IMR-90 (cell line): ENCODE data around the gene PRAMEF12. TPM values are rescaled to one million over a fixed set of nuclear protein-coding genes. Genes with fewer than 3 reads are reported as not detected.

Source experiments
- ATAC-seq: fragments of 200-7000 bp; cut with Tn5 transposase; 2 replicates; pipeline ENCODE4 v1.9.1; 2020; ENCODE audit warnings: low read depth, mild to moderate bottlenecking, moderate library complexity
- BruUV-seq: library from RNA; stranded (reverse); fragments of 400-500 nt; replicated peaks from 2 replicates; lab custom pipeline; 2021; lab: Mats Ljungman, UMichigan
- CTCF ChIA-PET: fragments of 300-600 bp; formaldehyde crosslinking; extraction: SDS; loops from one replicate; lab custom pipeline; 2021; ENCODE audit warnings: antibody characterized with exemption; lab: Yijun Ruan, JAX
- POLR2A ChIA-PET: fragments of 300-600 bp; sonication (Branson Sonifier 250); formaldehyde crosslinking; loops from one replicate; lab custom pipeline; 2022; ENCODE audit warnings: antibody characterized with exemption; ENCODE audit not compliant: unreplicated experiment; lab: Charles Lee
- DNase-seq: peaks from one replicate; pipeline ENCODE4 v3.0.0; 2013
- H2AFZ ChIP-seq: replicated peaks from 2 replicates; pipeline ENCODE3; 2013; ENCODE audit warnings: low read length, mild to moderate bottlenecking; ENCODE audit not compliant: poor library complexity
- H2AK5ac ChIP-seq: 2 replicates; pipeline ENCODE4 v1.6.1; 2013; ENCODE audit warnings: low read depth, low read length, inconsistent platforms
- H2AK9ac ChIP-seq: replicated peaks from 2 replicates; pipeline ENCODE3; 2013; ENCODE audit warnings: mild to moderate bottlenecking, low read depth, low read length, moderate library complexity; ENCODE audit not compliant: poor library complexity
- H2BK120ac ChIP-seq: 2 replicates; pipeline ENCODE4 v1.6.1; 2013; ENCODE audit warnings: low read depth, low read length, inconsistent platforms
- H2BK15ac ChIP-seq: 3 replicates; pipeline ENCODE4 v1.6.1; 2013; ENCODE audit warnings: low read depth, low read length, inconsistent platforms
- H2BK20ac ChIP-seq: 2 replicates; pipeline ENCODE4 v1.6.1; 2013; ENCODE audit warnings: low read depth, mild to moderate bottlenecking, inconsistent platforms, low read length, moderate library complexity
- H2BK5ac ChIP-seq: 2 replicates; pipeline ENCODE4 v1.6.1; 2013; ENCODE audit warnings: mild to moderate bottlenecking, low read depth, low read length, inconsistent platforms; ENCODE audit not compliant: poor library complexity, severe bottlenecking
- H3K14ac ChIP-seq: replicated peaks from 2 replicates; pipeline ENCODE4 v1.6.1; 2013; ENCODE audit warnings: low read depth, low read length, inconsistent platforms
- H3K18ac ChIP-seq: 2 replicates; pipeline ENCODE4 v1.6.1; 2013; ENCODE audit warnings: low read depth, low read length, control low read depth
- H3K23ac ChIP-seq: 2 replicates; pipeline ENCODE4 v1.6.1; 2013; ENCODE audit warnings: low read depth, low read length, inconsistent platforms
- H3K27ac ChIP-seq: 2 replicates; pipeline ENCODE4 v1.5.1; 2013; ENCODE audit warnings: mild to moderate bottlenecking, control low read depth, low read length; ENCODE audit not compliant: insufficient read depth
- H3K27me3 ChIP-seq: 2 replicates; pipeline ENCODE4 v1.6.1; 2013; ENCODE audit warnings: low read length; ENCODE audit not compliant: control insufficient read depth, insufficient read depth
- H3K36me3 ChIP-seq: 2 replicates; pipeline ENCODE4 v1.6.1; 2013; ENCODE audit warnings: low read length, mixed read lengths; ENCODE audit not compliant: control insufficient read depth, insufficient read depth
- H3K4ac ChIP-seq: 2 replicates; pipeline ENCODE4 v1.6.1; 2013; ENCODE audit warnings: low read depth, low read length, inconsistent platforms
- H3K4me1 ChIP-seq: 2 replicates; pipeline ENCODE4 v1.6.1; 2013; ENCODE audit warnings: low read length, mixed read lengths; ENCODE audit not compliant: control insufficient read depth, insufficient read depth
- H3K4me2 ChIP-seq: 2 replicates; pipeline ENCODE4 v1.6.1; 2013; ENCODE audit warnings: low read depth, mild to moderate bottlenecking, control low read depth, low read length, moderate library complexity
- H3K4me3 ChIP-seq: 2 replicates; pipeline ENCODE4 v1.5.1; 2013; ENCODE audit warnings: low read depth, mild to moderate bottlenecking, control low read depth, low read length, moderate library complexity; ENCODE audit not compliant: insufficient read depth
- H3K56ac ChIP-seq: 2 replicates; pipeline ENCODE4 v1.6.1; 2013; ENCODE audit warnings: low read length, inconsistent platforms; ENCODE audit not compliant: insufficient read depth; ENCODE audit errors: extremely low read depth
- H3K79me1 ChIP-seq, 2 experiments: 2 replicates each; pipeline ENCODE4 v1.6.1; 2013; ENCODE audit warnings: low read length in 2 of 2, inconsistent platforms in 1 of 2, low read depth in 1 of 2
- H3K9ac ChIP-seq: 2 replicates; pipeline ENCODE4 v1.6.1; 2013; ENCODE audit warnings: low read depth, low read length, control low read depth
- H3K9me1 ChIP-seq: 2 replicates; pipeline ENCODE4 v1.6.1; 2013; ENCODE audit warnings: low read length, inconsistent platforms; ENCODE audit not compliant: insufficient read depth
- H3K9me3 ChIP-seq: 2 replicates; pipeline ENCODE4 v1.6.1; 2013; ENCODE audit warnings: low read length; ENCODE audit not compliant: control insufficient read depth, insufficient read depth
- H4K20me1 ChIP-seq: 2 replicates; pipeline ENCODE4 v1.6.1; 2013; ENCODE audit warnings: low read length, inconsistent platforms; ENCODE audit not compliant: insufficient read depth
- H4K5ac ChIP-seq: 2 replicates; pipeline ENCODE4 v1.6.1; 2013; ENCODE audit warnings: mild to moderate bottlenecking, low read depth, low read length, control low read depth
- H4K8ac ChIP-seq, 2 experiments: 2 replicates each; pipeline ENCODE4 v1.6.1; 2013; ENCODE audit warnings: low read depth in 2 of 2, low read length in 2 of 2, control low read depth in 1 of 2, inconsistent platforms in 1 of 2
- H4K91ac ChIP-seq: 2 replicates; pipeline ENCODE4 v1.6.1; 2013; ENCODE audit warnings: low read depth, low read length, inconsistent platforms; ENCODE audit not compliant: insufficient read depth
- MAZ ChIP-seq: IDR thresholded peaks from 2 replicates; pipeline ENCODE4 v1.6.1; 2012; ENCODE audit warnings: low read depth, mild to moderate bottlenecking, low read length, improper control_type of control experiment, moderate library complexity, borderline replicate concordance
- MXI1 ChIP-seq: IDR thresholded peaks from 2 replicates; pipeline ENCODE4 v1.6.1; 2012; ENCODE audit warnings: low read depth, mild to moderate bottlenecking, low read length, moderate library complexity, borderline replicate concordance
- RCOR1 ChIP-seq: IDR thresholded peaks from 2 replicates; pipeline ENCODE4 v1.6.1; 2012; ENCODE audit warnings: mild to moderate bottlenecking, low read length, improper control_type of control experiment; ENCODE audit not compliant: insufficient replicate concordance
- RFX5 ChIP-seq: IDR thresholded peaks from 2 replicates; pipeline ENCODE4 v1.8.0; 2012; ENCODE audit warnings: low read depth, mild to moderate bottlenecking, low read length, moderate library complexity
- SMC3 ChIP-seq: fragments of 150-350 bp; IDR thresholded peaks from 2 replicates; pipeline ENCODE4 v1.6.1; 2016; ENCODE audit warnings: low read depth, mild to moderate bottlenecking, antibody characterized with exemption, low read length, moderate library complexity
- WGBS, 2 experiments: methylation state at CpG; one replicate each; pipeline versions ENCODE4 v1.1.5 to v1.1.7; 2013; ENCODE audit warnings: missing lambda C conversion rate in 2 of 2; ENCODE audit not compliant: insufficient read length in 1 of 2; ENCODE audit errors: extremely low coverage in 2 of 2; 5-methylcytosine and 5-hydroxymethylcytosine counted together
- dilution Hi-C: fragments of 300-500 bp; cut with HindIII; formaldehyde crosslinking; loops from one replicate; pipeline ENCODE4 v1.14.3; 2018; ENCODE audit warnings: low sequenced_read_pairs; ENCODE audit not compliant: unreplicated experiment
- in situ Hi-C: fragments of 300-500 bp; cut with MboI; formaldehyde crosslinking; loops from 3 replicates; pipeline ENCODE4 v1.14.3; 2019; ENCODE audit warnings: low sequenced_read_pairs, inconsistent platforms, mixed read lengths
- intact Hi-C: fragments of 100-400 bp; cut with micrococcal nuclease; formaldehyde crosslinking; loops from 2 replicates; pipeline ENCODE4 v1.10.0; 2022
- polyA plus RNA-seq, 3 experiments: library from polyadenylated mRNA; depleted of rRNA; stranded (reverse); fragments of >200 nt; gene quantifications; 2 replicates each; pipeline ENCODE4 v1.2.3, GENCODE V29; 2012; ENCODE audit warnings: low replicate concordance in 1 of 3
- total RNA-seq: library from RNA; depleted of rRNA; stranded (reverse); fragments of >200 nt; gene quantifications from 2 replicates; pipeline ENCODE4 v1.2.3, GENCODE V29; 2012
- TF ChIP-seq, protein P1 (sequence below): fragments of 150-350 bp; IDR thresholded peaks from 2 replicates; pipeline ENCODE4 v1.6.1; 2016; ENCODE audit warnings: low read depth, mild to moderate bottlenecking, low read length, moderate library complexity, borderline replicate concordance

Gene PRAMEF12
- total and polyA plus RNA-seq, 2 of the 4 experiments (the other 2 are of a cell fraction) = not detected

DNA sequence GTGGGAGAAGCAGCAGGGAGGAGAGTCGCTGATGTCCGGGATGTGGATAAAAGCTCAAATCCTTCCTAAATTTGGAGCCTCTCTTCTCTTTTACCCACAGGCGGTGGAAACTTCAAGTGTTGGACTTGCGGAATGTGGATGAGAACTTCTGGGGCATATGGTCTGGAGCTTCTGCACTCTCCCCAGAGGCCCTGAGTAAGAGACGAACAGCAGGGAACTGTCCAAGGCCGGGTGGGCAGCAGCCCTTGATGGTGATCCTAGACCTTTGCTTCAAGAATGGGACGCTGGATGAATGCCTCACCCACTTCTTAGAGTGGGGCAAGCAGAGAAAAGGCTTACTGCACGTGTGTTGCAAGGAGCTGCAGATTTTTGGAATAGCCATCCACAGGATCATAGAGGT is 1.9 kb downstream of the PRAMEF12 start:
- H2AK9ac ChIP-seq = no peak overlapping the region
- no peak overlapping the region for H3K18ac ChIP-seq
- H3K4me3 ChIP-seq = no peak overlapping the region
- no peak overlapping the region for H3K9ac ChIP-seq
- dilution Hi-C loops = no loop called here
- H3K23ac ChIP-seq = no peak overlapping the region
- no peak overlapping the region for H2BK120ac ChIP-seq
- H3K4me2 ChIP-seq = no peak overlapping the region
- intact Hi-C loops = no loop called here
- no TSS peak for BruUV-seq
- no peaks in the 10 kb centered on the region for H3K27me3 ChIP-seq
- in situ Hi-C loops = no loop called here
- H2AFZ ChIP-seq = no peak overlapping the region
- H4K8ac ChIP-seq = no peak overlapping the region
- ATAC-seq (no peak), DNase-seq (no peak)
- no peaks in the 10 kb centered on the region for H3K9me1 ChIP-seq
- POLR2A ChIA-PET = no interaction called here
- no CpG with 5 or more reads among the region's 8 CpGs for WGBS, 2 experiments
- TF ChIP-seq MXI1 (no peak), RCOR1 (no peak), SMC3 (no peak), MAZ (no peak), RFX5 (no peak)
- TF ChIP-seq, protein P1, sequence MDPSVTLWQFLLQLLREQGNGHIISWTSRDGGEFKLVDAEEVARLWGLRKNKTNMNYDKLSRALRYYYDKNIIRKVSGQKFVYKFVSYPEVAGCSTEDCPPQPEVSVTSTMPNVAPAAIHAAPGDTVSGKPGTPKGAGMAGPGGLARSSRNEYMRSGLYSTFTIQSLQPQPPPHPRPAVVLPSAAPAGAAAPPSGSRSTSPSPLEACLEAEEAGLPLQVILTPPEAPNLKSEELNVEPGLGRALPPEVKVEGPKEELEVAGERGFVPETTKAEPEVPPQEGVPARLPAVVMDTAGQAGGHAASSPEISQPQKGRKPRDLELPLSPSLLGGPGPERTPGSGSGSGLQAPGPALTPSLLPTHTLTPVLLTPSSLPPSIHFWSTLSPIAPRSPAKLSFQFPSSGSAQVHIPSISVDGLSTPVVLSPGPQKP = no peak
- H2BK20ac ChIP-seq = no peak overlapping the region
- no peaks in the 10 kb centered on the region for H3K36me3 ChIP-seq
- no peak overlapping the region for H3K27ac ChIP-seq
- no peak overlapping the region for H2BK15ac ChIP-seq
- H3K14ac ChIP-seq = no peak overlapping the region
- no peaks in the 10 kb centered on the region for H3K79me1 ChIP-seq
- H3K9me3 ChIP-seq = peaks cover 36% of the 10 kb centered on the region
- no peaks in the 10 kb centered on the region for H4K20me1 ChIP-seq
- CTCF ChIA-PET = no interaction called here
- H2BK5ac ChIP-seq = no peak overlapping the region
- H3K4ac ChIP-seq = no peak overlapping the region
- H3K56ac ChIP-seq = no peak overlapping the region
- no peaks in the 10 kb centered on the region for H3K4me1 ChIP-seq
- no peak overlapping the region for H2AK5ac ChIP-seq
- H4K91ac ChIP-seq = no peak overlapping the region
- H4K5ac ChIP-seq = no peak overlapping the region
